HG02938 (cell line): ENCODE data around the gene UBN1.
"Not testable (repeated sequence)": the region's sequence is repeated elsewhere in the genome, so short reads cannot be mapped to it uniquely, and the experiment has no call there.

Experiments
- ATAC-seq: cut with Tn5 transposase; IDR thresholded peaks from one replicate; pipeline ENCODE4 v1.9.1; 2021; ENCODE audit warnings: mild to moderate bottlenecking, moderate library complexity; ENCODE audit not compliant: unreplicated experiment

Gene UBN1

GRCh38 chr16:4927661-4928060 lies 80.4 kb downstream of the UBN1 start:
- no peak for ATAC-seq

- ATAC-seq, result no peak
Observed at GRCh38 chr16:4928227-4928626, 80.9 kb downstream of the UBN1 start.

GRCh38 chr16:4929619-4930018 lies 82.3 kb downstream of the UBN1 start:
- not testable (repeated sequence) for ATAC-seq

GRCh38 chr16:4931381-4931780 lies 84.1 kb downstream of the UBN1 start:
- no peak for ATAC-seq
